Neural crest cell (in vitro differentiated cells): Measurements from ENCODE around the gene NAB1. TPM values are rescaled to one million over a fixed set of nuclear protein-coding genes. Genes with fewer than 3 reads are reported as not detected.

ENCODE experiments used
- DNase-seq: peaks from one replicate; pipeline ENCODE4 v3.0.0; 2021; ENCODE audit warnings: low read depth, mixed read lengths, low spot score
- H3K27ac Mint-ChIP-seq: one replicate; pipeline ENCODE4 v1.8.0; 2021; ENCODE audit warnings: mild to moderate bottlenecking, mixed read lengths; ENCODE audit not compliant: unreplicated experiment
- H3K27me3 Mint-ChIP-seq: 2 replicates; pipeline ENCODE4 v1.8.0; 2021; ENCODE audit warnings: low read depth, mild to moderate bottlenecking, mixed read lengths
- H3K36me3 Mint-ChIP-seq: 2 replicates; pipeline ENCODE4 v1.8.0; 2021; ENCODE audit warnings: low read depth, mild to moderate bottlenecking, mixed read lengths
- H3K4me1 Mint-ChIP-seq: 2 replicates; pipeline ENCODE4 v1.8.0; 2021; ENCODE audit warnings: mixed read lengths
- H3K4me3 Mint-ChIP-seq: one replicate; pipeline ENCODE4 v1.8.0; 2021; ENCODE audit warnings: mild to moderate bottlenecking, mixed read lengths
- H3K9me3 Mint-ChIP-seq: 2 replicates; pipeline ENCODE4 v1.8.0; 2021; ENCODE audit warnings: mixed read lengths
- CTCF ChIP-seq: fragments of 200-600 bp; sonication (generic); conservative IDR thresholded peaks from 2 replicates; pipeline ENCODE4 v1.5.0; 2021; ENCODE audit warnings: antibody characterized with exemption, mild to moderate bottlenecking
- total RNA-seq: library from RNA; stranded (reverse); gene quantifications from 2 replicates; pipeline ENCODE4 v1.2.1, GENCODE V29; 2021

Gene NAB1
- total RNA-seq, 1 donor from 2014 or later: 42.4 TPM

GRCh38 chr2:190625691-190626090 lies 23.2 kb upstream of the NAB1 start:
- Mint-ChIP-seq H3K9me3 (peaks cover 3% of the 10 kb centered on the region), H3K27ac (no peak overlapping the region), H3K4me3 (no peak overlapping the region), H3K36me3 (peaks cover 3% of the 10 kb centered on the region), H3K4me1 (no peaks in the 10 kb centered on the region), H3K27me3 (no peaks in the 10 kb centered on the region)
- no peak for TF ChIP-seq CTCF
- no peak for DNase-seq

- peaks cover 3% of the 10 kb centered on the region for H3K36me3 Mint-ChIP-seq
- H3K27me3 Mint-ChIP-seq: no peaks in the 10 kb centered on the region
- no peak overlapping the region for H3K27ac Mint-ChIP-seq
- H3K4me3 Mint-ChIP-seq: no peak overlapping the region
- H3K4me1 Mint-ChIP-seq: no peaks in the 10 kb centered on the region
- no peak for DNase-seq
- no peak for TF ChIP-seq CTCF
- peaks cover 3% of the 10 kb centered on the region for H3K9me3 Mint-ChIP-seq
Measured at GRCh38 chr2:190626641-190627210, 22.2 kb upstream of the NAB1 start.

GRCh38 chr2:190627448-190628412 lies 21.2 kb upstream of the NAB1 start:
- DNase-seq: no peak
- no peak overlapping the region for H3K4me3 Mint-ChIP-seq
- no peaks in the 10 kb centered on the region for H3K4me1 Mint-ChIP-seq
- H3K9me3 Mint-ChIP-seq: peaks cover 3% of the 10 kb centered on the region
- TF ChIP-seq CTCF: no peak
- no peak overlapping the region for H3K27ac Mint-ChIP-seq
- peaks cover 3% of the 10 kb centered on the region for H3K36me3 Mint-ChIP-seq
- H3K27me3 Mint-ChIP-seq: no peaks in the 10 kb centered on the region

GRCh38 chr2:190628591-190629319 lies 20.1 kb upstream of the NAB1 start:
- H3K36me3 Mint-ChIP-seq: peaks cover 3% of the 10 kb centered on the region
- DNase-seq: no peak
- no peak overlapping the region for H3K27ac Mint-ChIP-seq

More at GRCh38 chr2:190628591-190629319, 20.1 kb upstream of the NAB1 start:
- H3K27me3 Mint-ChIP-seq: no peaks in the 10 kb centered on the region
- TF ChIP-seq CTCF: no peak
- H3K9me3 Mint-ChIP-seq: peaks cover 3% of the 10 kb centered on the region
- H3K4me1 Mint-ChIP-seq: no peaks in the 10 kb centered on the region
- no peak overlapping the region for H3K4me3 Mint-ChIP-seq
